GM21381 (cell line): Measurements from ENCODE around the gene TRPM5.

Source experiments
- ATAC-seq: cut with Tn5 transposase; IDR thresholded peaks from one replicate; pipeline ENCODE4 v1.9.1; 2021; ENCODE audit warnings: mild to moderate bottlenecking, moderate library complexity; ENCODE audit not compliant: unreplicated experiment

The TRPM5 gene

DNA sequence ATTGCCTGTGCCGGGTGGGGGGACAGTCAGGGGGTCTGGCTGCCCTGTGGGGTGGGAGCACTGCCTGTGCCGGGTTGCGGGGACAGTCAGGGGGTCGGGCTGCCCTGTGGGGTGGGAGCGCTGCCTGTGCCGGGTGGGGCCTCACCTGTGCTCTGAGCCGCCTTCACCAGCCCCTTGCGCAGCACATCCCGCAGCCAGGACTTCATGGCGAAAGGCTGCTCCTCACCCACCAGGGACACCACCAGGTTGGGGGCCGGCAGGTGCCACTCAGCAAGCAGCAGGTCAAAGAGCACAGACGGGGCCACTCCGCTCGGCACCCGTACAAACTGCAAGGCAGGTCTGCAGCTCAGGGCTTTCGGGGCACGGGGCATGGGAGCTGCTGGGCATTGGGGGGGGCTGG lies 22.3 kb downstream of the TRPM5 start:
- ATAC-seq = no peak

DNA sequence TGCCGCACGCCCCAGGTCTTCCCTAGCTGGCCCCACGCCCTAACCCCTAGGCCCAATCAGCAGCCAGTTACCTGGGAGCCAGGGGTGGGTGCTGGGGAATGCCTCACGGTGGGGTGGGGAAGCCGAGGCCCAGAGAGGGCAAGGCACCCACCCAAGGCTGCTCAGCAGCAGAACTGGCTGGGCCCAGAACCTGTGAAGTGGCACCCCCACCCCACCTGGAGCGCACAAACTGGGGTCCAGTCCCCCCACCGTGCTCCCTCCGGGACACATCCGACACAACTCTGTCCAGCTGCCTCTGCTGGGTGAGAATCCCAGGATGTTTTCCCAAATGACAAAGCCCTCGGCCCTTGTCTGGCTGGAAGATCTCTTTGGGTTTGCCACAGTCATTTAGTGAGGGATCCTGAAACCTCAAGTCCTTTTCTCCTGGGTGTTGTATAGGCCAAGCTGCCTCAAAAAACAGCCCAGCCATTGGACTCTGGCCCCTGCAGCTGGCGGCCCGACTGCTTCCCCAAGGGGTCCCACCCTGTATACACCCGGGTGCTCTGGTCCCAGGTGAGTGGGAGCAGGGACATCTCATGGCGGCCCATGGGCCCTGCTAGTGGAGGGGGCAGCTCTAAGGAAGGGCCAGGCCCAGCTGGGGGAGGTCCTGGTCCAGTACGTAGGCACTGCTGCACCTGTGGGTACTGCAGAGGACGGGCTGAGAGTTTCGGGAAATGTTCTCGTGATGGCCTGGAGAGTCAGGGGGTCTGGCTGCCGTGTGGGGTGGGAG lies 22.9 kb downstream of the TRPM5 start:
- ATAC-seq = no peak

GRCh38 chr11:2420502-2421225 lies 23.6 kb downstream of the TRPM5 start:
- no peak for ATAC-seq

DNA sequence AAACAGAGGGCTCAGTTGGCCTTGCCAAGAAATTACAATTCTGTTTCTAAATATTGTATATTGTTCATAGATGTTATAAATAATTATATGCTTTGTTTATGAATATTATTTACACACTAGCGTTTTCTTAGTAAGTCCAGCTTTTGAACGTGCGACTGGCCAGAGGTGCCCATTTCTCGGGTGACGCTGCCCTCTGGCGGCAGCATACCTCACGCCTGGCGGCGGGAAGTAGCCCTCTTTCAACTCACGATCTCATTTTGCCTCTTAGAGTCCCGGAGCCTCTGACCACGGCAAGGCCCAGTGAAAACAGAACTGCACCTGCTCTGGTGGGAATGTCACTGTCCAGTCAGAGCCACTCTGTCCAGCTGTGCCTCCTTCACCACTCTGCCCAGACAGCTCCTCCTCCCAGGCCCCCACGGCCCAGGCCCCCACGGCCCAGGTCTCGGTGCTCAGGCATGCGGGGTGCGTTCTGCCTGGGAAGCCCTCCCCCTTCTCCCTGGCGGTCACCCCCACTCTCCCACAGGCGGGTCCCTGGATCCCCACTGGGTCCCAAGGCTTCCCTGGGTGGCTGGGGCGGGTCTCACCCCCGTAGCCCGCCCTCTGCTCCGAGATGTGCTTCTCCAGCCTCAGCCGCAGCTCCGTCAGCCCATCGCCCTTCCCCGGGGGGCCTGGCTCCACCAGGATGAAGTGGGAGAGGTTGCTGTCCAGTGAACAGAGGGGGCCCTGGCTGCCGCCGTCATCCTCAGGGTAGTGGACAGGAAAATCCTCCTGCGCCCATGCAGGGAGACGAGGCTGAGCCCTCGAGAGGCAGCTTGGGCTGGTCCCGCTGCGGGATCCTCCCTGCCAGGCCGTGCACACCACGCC lies 24.4 kb downstream of the TRPM5 start:
- ATAC-seq = no peak

DNA sequence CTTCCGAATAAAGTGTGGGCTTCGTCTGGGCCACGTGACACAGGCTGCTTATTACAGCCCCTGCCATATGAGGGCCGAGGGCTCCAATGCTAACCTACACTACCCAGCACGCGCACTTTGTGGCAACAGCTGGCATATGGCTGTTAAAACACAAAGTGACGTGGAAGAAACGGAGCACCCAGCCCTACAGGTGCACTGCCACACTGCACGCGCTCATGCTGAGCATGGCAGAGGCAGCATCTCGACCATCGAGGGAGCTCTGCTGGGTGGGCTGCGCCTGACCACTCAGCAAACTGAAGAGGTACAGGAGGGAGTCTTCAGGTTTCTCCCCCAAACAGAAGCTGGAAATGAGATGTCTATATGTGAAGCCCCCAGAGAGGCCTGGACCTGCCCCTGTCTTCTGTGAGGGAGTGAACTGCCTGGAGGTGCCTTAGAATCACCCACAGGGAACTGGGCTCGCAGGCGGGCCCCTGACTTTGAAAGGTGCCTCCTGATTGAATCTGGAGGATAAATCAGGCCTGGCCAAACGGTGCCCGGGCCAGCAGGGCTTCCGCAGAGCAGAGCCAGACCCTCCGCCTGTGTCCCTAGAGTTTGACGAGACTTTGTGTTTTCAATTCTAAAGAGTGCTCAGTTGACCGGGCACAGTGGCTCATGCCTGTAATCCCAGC lies 25.5 kb downstream of the TRPM5 start:
- no peak for ATAC-seq

DNA sequence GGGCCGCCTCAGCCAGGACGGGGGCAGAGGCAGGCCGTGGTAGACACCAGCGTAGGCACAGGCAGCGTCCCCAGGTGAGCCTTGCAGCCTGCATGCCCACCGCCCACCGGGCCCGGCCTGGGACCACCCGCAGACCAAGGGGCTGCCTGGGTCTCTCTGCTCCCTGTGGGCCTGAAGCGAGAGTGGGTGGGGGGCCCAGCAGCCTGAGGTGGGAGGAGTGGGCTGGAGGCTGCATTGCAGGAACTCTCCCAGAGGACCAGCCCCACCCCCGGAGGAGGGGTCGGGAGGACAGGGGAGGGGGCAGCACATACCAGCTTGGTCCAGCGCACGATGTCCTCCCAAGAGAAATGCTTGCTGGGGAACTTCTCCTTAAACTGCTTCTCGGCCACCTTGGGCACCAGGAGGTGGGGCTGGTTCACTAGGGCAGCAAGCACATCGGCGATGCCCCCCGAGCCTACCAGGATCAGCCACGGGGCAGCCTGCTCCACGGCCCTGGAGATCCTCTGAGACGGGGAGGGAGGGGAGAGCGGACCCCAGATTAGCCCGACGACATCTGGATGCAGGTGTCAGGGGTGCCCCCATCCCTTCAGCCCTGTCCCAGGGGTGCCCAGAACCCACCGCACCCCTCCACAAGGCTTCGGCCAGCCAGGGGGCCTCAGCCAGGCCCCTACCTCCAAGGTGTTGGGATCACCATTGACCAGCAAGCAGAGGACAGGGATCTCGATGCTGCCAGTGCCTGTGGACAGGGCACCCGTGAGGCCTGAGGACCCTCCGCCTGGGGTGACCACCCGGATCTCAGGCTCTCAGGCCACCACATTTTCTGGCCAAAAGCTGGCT lies 26.2 kb downstream of the TRPM5 start:
- ATAC-seq = no peak

DNA sequence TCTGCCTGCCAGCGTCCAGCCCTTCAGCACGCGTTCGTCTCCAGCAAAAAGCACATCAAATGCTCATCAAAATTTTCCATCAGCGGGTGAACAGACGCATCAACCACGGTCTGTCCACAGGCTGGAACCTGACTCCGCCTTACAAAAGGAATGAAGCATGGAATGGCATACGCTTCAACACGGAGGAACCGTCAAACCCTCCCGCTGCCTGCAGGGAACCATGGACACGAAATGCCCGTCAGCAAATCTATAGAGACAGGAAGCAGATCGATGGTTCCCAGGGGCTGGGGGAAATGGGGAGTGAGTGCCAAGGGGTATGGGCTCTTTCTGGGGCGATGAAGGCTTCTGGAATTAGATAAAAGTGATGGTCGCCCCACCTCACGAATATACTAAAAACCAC lies 27.5 kb downstream of the TRPM5 start:
- no peak for ATAC-seq

GRCh38 chr11:2415601-2416380 lies 28.5 kb downstream of the TRPM5 start:
- no peak for ATAC-seq

GRCh38 chr11:2415171-2415570 lies 29.1 kb downstream of the TRPM5 start:
- no peak for ATAC-seq

GRCh38 chr11:2414616-2415015 lies 29.7 kb downstream of the TRPM5 start:
- no peak for ATAC-seq

DNA sequence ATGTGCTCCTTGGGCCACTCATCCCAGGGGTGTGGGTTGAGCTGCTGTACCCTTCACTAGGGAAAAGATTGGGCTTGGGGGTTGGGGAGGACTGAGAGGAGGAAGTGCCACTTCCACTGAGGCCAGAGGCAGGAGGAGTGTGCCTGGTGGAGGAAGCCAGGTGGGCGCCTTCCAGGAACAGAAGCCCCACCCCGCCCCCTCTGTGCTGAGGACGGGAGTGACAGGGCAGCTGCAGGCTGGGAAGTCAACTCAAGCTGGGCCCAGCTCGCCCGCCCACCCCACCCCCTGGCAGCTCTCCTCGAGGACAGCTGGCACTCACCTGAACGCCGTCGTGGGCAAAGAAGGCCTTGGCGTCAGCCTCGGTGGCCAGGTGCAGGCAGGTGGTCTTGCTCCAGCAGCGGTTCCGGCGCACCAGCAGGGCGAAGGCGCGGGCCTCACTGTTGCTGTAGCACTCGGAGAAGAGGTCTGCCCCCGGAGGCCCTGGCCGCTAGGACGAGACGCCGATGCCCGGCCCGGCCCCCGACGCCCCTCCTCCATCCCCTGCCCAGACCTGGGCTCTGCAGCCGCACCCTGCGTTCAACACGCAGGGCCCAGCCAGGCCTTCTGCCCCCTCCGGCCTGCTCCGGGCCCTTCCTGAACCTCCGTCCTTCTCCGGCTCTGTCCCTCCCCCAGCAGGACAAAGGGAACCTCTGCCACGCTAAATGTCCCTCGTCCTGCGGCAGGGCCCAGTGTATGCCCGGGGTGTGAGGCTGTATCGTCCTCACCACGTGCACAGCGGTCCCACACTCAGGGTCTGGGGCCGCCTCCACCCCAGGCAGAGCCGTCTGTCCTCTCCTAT lies 30.4 kb downstream of the TRPM5 start:
- ATAC-seq = no peak

- ATAC-seq = no peak
Observed at GRCh38 chr11:2412323-2412722, 32.0 kb downstream of the TRPM5 start.

GRCh38 chr11:2411446-2412305 lies 32.6 kb downstream of the TRPM5 start:
- ATAC-seq = no peak

- no peak for ATAC-seq
Observed at GRCh38 chr11:2410616-2411015, 33.7 kb downstream of the TRPM5 start.

DNA sequence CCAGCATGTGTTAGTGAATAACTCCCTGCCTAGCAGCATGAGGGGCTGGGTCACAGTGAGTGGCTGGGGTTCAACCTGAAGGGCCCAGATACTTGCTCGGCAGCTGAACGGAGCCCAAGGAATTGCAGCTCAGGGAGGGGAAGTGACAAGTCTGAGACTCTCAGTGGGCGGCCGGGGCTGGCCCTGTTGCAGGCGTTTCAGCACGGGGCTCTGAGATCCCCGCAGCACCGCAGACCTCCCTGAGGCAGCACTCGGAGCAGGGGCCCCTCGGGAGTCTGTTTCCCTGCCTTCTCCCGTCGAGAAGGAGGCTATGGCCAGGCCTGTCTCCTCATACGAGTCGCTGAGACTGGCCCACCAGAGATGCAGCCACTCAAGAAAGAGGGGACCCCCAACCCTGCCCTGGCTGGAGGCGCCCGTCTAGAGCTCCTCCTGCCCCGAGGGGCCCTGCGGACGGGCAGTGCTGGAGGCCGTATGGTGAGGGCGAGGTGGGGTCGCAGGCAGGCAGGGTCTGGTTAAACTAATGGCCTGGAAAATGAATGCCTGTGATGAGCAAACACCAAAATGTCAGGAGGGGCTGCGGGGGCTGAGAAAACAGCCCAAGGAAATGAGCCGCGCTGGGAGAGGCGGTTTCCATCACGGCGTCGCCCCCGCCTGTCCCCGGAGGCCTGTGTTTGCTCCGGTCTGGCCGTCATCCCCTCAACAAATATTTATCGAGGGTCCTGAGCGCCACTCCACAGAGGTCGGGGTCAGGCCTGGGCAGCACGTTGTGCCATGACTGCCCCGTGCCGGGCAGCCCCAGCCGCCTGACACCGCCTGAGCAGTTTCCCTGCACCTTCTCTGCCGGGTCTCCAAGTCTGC lies 34.5 kb downstream of the TRPM5 start:
- ATAC-seq = no peak

DNA sequence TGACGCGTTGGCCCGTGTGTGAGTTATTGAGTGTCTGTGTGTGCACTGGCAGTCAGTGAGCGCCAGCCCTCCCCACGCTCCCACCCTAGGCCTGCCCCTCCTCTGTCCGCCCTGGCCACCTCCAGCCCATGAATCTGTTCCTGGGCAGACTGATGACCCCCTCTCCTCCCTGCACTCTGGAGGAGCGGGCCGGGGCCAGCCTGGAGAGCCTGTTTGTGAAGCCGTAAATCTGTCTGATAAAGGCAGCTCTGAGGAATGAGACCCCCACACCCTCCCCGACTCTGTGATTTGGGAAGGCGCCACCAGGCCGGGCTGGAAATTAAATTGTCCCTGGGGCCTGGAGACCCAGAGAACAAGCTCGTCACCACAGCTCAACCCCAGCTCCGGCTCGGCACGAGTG lies 35.2 kb downstream of the TRPM5 start:
- ATAC-seq = no peak

DNA sequence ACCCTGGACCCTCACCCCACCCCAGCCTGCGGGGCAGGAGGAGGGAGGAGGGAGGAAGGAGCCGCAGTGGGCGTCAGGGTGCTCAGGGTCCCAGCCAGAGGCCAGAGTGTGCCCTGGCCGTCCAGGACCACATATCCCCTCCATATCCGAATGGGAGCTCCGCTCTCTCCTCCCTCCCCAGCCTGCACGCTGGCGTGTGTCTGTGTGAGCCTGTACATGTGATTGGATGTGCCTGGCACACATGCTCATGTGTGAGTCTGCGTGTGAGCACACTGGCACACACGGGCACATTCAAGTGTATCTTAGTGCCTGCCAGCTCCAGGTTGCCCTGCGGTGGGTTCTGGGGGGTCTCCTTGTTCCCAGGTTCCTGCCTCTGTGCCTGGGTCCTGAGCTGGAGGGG lies 35.6 kb downstream of the TRPM5 start:
- ATAC-seq = no peak
